ENCODE data around the gene ARSG.
"Not testable (repeated sequence)": the region's sequence is repeated elsewhere in the genome, so short reads cannot be mapped to it uniquely, and the experiment has no call there.

Gene ARSG

DNA sequence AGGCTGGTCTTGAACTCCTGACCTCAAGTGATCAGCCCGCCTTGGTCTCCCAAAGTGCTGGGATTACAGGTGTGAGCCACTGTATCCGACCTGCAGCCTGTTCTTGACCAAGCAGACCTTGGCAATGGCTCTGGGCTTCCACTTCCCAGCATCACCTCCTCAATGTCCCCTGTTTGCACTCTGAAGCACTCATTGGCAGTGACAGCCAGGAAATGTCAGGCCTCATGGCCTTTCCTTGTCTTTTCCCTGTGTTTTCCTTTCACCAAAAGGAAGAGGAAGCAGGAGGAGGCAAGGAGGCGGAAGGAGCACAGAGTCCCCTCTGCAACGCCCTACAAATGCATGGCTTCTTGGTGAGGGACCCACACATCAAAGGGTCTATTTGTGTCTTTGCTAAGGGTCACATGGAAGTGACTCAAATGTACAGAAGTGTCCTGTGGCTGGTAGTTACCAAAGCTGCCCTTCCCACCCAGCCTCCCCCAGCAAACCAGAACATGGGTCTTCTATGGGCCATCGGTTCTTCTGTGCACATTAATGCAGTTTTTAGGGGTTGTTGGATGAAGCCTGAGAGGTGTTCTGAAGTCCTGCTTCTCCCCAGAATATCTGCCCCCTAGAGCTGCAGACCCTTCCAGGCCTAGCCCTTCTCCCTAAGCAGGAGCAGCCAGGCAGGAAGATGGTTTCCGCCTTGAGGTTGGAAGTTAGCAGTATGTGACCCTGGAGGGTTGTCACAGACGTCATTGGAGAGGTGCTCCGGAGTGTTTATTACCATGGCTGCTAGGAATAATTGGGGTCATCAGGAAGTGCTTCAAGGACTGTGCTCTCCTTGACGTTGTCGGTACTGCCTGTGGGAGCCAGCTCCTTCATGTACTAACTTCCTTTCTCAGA is 105.2 kb downstream of the ARSG start:
- no peak for DNase-seq (ENCODE audit: low read depth, low spot score)

DNA sequence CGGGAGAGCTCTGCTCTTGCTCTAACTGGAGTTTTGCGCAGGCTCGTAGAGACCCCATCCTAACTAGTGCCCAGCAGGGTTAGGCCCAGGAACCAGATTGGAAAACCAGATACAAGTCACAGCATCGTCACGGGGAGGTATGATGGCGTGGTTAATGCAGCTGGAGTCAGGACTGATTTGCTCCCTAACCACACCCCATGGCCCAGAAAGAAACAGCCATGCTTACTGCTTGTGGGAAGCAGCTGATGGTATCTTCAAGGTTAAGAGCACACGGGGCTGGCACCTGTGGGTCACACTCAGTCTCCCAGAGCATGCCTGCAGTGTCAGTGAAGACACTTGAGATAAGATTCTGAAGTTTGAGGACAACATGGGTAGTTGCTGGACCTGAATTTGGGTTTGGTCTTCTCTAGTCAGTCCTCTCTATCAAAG is 105.8 kb downstream of the ARSG start:
- no peak for DNase-seq (ENCODE audit: low read depth, low spot score)

DNA sequence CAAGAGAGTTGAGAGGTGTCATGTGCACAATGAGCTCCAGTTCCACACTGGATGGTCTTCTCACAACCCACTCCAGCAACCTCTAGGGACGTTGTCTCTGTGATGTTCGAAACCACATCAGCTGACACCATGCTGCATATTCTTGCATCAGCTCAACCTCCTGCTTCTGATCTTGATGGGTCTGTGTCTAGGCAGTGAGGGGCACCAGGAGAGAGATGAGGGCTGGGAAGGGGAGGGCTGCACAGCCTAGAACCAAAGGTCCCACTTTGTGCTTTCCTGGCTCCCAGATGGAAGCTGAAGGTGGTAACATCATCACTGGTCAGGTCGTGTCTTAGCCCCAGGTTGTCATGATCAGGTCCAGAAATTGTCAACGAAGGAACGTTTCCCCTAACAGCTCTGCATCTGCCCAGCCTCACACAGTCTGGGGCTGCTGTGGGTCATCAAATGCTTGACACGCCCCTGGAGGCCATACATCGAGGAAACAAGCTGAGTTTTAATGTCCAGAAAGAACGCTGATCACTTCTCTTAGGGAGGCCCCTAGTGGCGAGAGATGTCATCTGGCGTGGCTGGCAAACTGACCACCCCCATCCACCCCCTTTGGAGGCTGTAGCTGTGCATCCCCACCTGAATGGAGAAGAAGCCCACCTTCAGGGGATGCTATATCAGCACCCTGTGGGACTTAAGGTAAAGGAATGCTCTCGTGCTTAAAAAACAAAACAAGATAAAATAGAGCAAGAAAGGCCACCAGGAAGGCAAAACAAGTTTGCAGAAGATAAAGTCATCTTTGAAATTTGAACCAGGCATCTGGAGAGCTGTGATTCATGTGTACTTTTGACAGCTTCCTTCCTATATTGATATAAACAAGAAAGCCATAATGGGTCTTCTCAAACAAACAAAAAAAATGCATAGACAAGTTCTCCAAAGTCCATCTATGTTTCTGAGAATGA is 107.7 kb downstream of the ARSG start:
- DNase-seq (ENCODE audit: low read depth, low spot score), result peak; percentile 84

DNA sequence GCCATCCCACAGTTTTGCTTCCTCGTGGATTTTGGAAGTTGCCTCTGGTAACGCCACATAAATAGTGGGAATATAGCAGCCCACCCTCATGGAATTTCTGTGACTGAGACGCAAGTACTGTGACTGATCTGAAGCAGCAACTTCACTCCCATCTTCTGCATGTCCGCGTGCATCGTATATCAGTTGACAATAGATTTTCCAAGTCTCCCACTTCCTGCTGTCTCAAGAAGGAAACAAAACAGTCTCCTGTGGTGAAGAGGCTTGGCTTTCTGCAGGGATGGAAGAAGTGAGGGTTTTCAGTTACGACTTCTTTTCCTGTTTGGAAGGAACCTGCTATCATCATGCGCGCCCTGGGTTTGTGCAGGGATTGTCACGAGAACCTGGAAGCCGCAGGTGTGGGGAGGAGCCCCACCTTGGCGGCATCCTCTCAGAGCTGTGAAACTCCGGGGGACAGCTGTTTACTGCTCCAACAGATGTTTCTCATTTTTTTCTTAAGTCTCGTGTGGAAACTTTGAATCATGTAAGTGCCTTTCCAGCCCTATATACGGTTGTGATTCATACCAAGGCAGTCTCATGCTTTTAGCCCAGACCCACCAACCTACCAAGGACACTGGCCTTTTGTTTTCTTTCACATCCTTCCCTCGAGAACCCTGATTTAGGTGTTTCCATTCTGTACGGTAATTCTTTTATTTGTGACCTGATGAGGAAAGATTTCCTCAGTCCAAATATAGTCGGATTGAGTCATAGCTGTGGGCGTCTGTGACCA is 108.5 kb downstream of the ARSG start:
- DNase-seq (ENCODE audit: low read depth, low spot score), result no peak

DNA sequence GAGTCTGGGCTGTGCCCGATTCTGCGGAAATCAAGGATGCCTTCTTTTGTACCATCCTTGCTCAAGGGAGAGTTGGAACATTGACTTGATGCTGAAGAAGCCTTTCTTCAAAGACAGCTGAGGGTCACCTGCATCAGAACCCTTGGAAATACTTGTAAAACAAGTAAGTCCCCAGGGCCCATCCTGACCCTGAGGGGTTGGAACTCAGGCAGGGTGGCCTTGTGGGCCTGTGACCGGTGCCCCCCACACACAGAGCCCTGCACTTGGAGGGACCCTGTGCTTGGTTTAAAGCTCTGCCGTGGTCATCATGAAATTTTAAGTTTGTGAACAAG is 109.1 kb downstream of the ARSG start:
- no peak for DNase-seq (ENCODE audit: low read depth, low spot score)

DNA sequence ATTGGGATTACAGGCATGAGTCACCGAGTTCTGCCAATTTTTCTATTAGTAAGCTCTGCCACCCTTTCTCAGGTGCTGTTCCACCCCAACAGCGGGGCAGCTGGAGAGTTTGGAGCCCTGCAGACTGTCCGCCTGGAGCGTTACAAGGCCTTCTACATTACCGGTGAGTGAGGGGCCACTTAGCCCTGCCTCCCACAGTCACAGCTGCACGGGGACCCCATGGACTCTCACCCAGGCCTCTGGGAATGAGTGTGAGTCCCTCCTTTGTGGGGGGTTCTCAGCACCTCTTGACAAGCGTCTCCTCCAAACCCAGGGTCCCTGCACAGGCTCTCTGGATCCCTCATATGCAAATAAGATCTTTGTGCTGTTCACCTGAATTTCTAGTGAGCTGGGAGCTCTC is 110.0 kb downstream of the ARSG start:
- no peak for DNase-seq (ENCODE audit: low read depth, low spot score)

DNA sequence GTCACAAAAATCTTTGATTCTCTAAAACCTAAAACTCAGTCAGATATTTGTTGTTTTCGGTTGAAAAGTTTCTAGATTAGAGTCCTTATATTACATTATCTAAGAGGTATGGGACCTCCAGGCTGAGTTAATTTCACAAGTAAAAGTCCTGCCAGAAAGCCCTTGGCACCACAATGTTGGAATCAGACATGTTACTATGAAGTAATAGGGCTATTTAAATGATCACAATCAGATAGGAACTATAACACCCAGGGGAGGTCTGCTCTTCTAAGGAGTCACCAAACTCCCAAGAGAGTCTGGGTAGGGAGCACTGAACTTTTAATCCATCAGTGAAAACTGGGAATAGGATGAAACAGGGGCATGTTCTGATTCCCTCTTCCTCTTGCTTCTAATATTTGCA is 111.8 kb downstream of the ARSG start:
- no peak for DNase-seq (ENCODE audit: low read depth, low spot score)

DNA sequence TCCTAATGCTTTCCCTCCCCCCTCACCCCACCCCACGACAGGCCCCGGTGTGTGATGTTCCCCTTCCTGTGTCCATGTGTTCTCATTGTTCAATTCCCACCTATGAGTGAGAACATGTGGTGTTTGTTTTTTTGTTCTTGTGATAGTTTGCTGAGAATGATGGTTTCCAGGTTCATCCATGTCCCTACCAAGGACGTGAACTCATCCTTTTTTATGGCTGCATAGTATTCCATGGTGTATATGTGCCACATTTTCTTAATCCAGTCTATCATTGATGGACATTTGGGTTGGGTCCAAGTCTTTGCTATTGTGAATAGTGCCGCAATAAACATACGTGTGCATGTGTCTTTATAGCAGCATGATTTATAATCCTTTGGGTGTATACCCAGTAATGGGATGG is 112.5 kb downstream of the ARSG start:
- not testable (repeated sequence) for DNase-seq (ENCODE audit: low read depth, low spot score)

DNA sequence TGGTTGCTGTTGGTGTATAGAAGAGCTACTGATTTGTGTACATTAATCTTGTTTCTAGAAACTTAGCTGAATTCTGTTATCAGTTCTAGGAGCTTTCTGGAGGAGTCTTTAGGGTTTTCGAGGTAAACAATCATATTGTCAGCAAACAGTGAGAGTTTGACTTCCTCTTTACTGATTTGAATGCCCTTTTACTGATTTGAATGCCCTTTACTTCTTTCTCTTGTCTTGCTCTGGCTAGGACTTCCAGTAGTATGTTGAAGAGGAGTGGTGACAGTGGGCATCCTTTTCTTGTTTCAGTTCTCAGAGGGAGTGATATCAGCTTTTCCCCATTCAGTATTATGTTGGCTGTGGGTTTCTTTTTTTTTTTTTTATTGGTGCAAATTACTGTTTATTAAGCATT is 116.4 kb downstream of the ARSG start:
- DNase-seq (ENCODE audit: low read depth, low spot score), result not testable (repeated sequence)

DNA sequence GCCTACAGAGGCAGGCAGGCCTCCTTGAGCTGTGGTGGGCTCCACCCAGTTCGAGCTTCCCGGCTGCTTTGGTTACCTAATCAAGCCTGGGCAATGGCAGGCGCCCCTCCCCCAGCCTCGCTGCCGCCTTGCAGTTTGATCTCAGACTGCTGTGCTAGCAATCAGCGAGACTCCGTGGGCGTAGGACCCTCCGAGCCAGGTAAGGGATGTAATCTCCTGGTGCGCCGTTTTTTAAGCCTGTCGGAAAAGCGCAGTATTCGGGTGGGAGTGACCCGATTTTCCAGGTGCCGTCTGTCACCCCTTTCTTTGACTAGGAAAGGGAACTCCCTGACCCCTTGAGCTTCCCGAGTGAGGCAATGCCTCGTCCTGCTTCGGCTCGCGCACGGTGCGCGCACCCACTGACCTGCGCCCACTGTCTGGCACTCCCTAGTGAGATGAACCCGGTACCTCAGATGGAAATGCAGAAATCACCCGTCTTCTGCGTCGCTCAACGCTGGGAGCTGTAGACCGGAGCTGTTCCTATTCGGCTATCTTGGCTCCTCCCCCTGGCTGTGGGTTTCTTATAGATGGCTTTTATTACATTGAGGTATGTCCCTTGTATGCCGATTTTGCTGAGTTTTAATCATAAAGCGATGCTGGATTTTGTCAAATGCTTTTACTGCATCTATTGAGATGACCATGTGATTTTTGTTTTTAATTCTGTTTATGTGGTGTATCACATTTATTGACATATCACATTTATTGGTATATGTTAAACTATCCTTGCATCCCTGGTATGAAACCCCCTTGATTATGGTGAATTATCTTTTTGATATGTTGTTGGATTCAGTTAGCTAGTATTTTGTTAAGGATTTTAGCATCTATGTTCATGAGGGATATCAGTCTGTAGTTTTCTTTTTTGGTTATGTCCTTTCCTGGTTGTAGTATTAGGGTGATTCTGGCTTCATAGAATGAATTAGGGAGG is 122.6 kb downstream of the ARSG start:
- DNase-seq (ENCODE audit: low read depth, low spot score), result not testable (repeated sequence)

DNA sequence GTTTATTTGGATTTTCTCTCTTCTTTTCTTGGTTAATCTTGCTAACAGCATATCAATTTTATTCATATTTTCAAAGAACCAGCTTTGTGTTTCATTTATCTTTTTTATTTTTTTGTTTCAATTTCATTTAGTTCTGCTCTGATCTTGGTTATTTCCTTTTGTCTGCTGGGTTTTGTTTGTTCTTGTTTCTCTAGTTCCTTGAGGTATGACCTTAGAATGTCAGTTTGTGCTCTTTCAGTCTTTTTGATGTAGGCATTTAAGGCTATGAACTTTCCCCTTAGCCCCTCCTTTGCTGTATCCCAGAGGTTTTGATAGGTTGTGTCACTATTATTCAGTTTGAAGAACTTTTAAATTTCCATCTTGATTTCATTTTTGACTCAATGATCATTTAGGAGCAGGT is 123.6 kb downstream of the ARSG start:
- DNase-seq (ENCODE audit: low read depth, low spot score), result not testable (repeated sequence)

DNA sequence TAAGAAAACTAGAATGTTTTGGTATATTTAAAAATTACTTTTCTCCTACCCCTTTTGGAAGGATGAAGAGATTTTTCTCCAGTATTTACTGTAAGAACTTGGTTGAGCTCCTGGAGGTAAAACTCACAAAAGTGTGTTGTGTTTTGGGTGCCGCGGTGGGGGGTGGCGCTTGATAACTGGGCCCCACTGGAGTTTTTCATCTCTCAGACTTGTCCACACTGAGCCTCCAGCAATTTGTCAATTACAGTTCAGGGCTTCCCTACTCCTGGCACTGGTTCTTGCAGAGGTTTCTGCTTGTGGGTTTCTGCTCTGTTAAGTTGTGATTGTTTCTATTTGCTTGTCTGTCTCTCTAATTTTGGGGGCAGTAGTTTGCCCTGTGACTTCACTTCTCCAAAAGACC is 126.0 kb downstream of the ARSG start:
- DNase-seq (ENCODE audit: low read depth, low spot score), result no peak

DNA sequence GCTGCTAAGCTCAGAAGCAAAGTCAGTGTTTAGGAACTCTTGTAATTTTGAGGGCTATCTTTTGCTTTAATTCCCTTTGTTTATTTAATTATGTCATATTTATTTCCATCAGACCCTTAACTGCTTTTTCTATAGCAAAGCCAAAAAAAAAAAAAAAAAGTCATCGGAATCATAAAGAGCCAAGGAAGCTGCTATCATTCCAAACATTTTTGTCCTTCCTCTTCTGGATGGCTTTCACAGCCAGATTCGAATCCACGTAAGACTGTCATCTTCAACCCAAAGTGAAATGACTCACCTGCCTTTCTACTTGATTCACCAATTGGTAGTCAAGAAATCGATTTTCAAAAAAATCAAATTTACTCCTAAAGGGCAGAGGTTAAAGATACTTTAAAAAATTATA is 127.6 kb downstream of the ARSG start:
- no peak for DNase-seq (ENCODE audit: low read depth, low spot score)

DNA sequence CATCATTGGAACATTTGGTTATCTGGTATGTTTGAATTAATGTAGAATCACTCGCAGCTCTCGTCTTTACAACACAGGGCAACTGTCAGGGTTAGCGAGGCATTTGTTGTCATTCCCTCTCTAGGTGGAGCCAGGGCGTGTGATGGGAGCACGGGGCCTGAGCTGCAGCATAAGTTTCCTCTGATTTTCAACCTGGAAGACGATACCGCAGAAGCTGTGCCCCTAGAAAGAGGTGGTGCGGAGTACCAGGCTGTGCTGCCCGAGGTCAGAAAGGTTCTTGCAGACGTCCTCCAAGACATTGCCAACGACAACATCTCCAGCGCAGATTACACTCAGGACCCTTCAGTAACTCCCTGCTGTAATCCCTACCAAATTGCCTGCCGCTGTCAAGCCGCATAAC is 128.8 kb downstream of the ARSG start:
- no peak for DNase-seq (ENCODE audit: low read depth, low spot score)

DNA sequence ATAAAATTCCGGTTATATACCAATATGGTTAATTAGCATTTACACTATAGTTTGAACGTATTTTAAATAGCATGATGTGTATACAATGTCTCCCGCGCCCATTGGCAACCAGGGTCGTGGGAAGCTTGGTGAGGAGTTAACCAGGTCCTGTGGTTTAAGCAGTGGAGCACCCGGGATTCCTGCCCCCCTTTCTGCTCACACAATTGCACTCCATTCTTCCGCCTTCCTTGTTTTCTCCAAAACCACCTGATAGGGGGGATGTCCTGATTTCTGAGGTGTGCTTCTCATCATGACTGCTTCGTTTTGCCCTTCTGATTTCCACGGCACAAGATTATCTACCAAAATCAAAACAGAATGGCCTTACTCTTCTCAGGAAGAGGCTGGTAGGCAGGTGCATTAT is 130.2 kb downstream of the ARSG start:
- no peak for DNase-seq (ENCODE audit: low read depth, low spot score)

DNA sequence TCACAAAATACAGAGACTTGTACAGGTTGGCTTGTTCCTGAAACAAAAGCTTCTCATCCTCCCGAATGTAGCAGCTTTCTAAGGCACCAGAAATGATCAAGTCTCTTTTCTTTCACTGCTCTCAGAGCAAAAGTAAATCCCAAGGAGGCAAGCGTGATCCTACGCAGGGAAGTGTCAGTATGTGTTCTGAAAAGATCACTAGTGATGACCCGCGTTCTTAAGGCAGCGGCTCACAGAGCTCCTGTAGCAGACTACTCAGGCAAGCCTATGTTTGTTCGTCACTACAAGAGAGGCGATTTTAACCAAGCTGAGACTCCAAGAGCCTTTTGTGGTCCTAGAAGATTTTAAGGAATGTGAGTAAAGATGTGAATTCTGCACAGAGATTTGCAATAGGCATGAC is 131.5 kb downstream of the ARSG start:
- no peak for DNase-seq (ENCODE audit: low read depth, low spot score)

DNA sequence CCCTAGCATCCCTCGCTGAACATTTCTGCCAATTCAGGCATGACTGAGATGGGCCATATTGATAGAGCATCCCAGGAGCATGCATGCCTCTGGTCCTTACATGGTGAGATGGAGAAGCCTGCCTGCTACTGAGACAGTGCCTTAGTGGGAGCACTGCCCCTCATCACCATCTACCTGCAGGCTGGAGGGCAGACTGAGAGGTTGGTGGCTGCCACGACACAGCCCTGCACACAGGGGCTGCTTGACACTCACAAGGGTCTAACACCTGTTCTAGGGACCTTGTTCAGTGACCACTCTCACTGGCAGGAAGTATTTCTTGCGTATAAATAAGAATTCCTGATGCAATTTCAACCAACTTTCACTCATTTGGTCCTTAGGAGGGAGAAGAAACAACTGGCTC is 132.0 kb downstream of the ARSG start:
- DNase-seq (ENCODE audit: low read depth, low spot score), result no peak

DNA sequence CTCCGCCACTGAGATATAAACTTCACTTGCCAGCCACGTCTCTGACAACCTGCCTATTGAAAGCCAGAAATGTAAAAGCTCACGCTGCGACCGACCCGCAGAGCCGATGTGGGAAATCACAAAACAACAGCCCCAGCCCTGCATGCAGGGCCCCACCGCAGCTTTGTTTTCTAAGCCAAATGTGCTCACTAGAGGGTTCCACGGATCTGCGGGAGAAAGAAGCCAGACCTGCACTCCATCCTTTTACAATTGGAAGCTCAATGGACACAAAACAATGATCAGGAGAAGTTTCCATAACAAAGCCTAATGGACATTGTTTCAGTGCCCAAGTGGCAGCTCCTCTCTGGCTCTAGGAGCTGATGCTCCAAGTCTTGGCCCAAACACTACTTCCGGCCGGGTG is 132.9 kb downstream of the ARSG start:
- peak; percentile 41 for DNase-seq (ENCODE audit: low read depth, low spot score)

DNA sequence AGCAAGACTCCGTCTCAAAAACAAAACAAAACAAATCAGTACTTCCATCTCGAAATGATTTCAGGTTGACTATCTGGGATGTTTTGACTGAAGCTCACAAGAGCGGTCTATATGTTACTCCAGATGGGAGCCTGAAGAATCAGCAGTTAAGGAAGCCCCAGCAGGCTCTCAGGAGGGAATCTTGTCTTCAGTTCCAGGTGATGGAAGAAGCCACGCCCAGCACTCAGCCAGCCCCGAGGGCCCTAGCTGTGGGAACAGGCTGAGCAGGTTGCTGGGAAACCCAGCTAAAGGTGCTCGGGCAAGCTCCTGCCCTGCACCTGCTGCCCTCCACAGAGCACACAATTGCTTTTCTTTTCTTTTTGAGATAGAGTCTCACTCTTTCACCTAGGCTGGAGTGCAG is 133.6 kb downstream of the ARSG start:
- peak; percentile 92 for DNase-seq (ENCODE audit: low read depth, low spot score)

DNA sequence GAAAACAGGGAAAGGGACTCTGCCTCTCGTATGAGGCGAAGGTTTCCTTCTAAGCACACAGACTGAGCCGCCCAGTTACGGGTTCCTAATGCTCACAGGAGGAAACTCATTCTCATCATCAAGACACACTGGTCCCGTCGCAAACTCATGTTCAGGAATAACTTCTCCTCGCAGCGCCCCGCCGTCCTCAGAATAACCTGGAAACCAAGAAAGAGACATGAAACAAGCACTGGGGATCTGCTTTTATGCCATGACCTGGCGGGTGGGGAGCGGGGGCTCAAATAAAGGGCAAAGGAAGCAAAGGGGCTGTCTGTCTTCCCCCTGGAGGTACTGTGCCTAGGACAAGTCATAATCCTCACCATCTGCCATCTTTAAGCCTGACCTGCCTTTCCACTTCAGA is 134.7 kb downstream of the ARSG start:
- no peak for DNase-seq (ENCODE audit: low read depth, low spot score)

DNA sequence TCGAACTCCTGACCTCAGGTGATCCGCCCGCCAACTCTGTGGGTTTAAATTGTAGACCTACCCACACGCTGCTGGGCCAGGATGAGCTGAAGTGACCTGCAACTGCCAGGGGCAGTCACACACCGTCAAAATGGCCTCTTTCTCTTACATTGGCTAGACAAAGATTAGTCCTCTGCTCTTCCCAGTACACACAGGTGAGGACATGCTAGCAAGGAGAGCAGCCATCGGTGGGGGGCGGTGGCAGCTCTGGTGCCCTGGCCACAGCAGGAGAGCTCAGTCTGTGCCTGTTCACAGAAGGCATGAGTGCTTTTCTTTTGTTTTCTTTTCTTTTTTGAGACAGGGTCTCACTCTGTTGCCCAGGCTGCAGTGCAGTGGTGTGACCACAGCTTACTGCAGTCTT is 136.3 kb downstream of the ARSG start:
- no peak for DNase-seq (ENCODE audit: low read depth, low spot score)
